Neural cell (in vitro differentiated cells): ENCODE data around the gene MARK4. TPM values are rescaled to one million over a fixed set of nuclear protein-coding genes. Genes with fewer than 3 reads are reported as not detected.

Source experiments
- H2AFZ ChIP-seq: fragments of 200-600, 300-800 bp; sonication (generic), shearing (Covaris generic); 2 replicates; pipeline ENCODE4 v1.6.0; 2014; ENCODE audit warnings: low read depth, mild to moderate bottlenecking, antibody characterized with exemption, low read length, moderate library complexity
- H3F3A ChIP-seq: fragments of 200-600 bp; shearing (Covaris generic); 2 replicates; pipeline ENCODE4 v1.6.1; 2016; ENCODE audit warnings: mild to moderate bottlenecking, moderate library complexity, mixed read lengths, antibody characterized with exemption, low read length; ENCODE audit not compliant: insufficient read depth, poor library complexity, severe bottlenecking
- H3K27ac ChIP-seq: fragments of 200-600, 300-800 bp; sonication (generic), shearing (Covaris generic); 2 replicates; pipeline ENCODE4 v1.5.1; 2014; ENCODE audit warnings: mild to moderate bottlenecking, low read length, moderate library complexity
- H3K27me3 ChIP-seq: fragments of 300-800, 200-600 bp; sonication (generic), shearing (Covaris generic); 2 replicates; pipeline ENCODE4 v1.6.0; 2014; ENCODE audit warnings: mild to moderate bottlenecking, low read depth, low read length, moderate library complexity; ENCODE audit not compliant: insufficient read depth
- H3K36me3 ChIP-seq: fragments of 300-800, 200-600 bp; sonication (generic), shearing (Covaris generic); 2 replicates; pipeline ENCODE4 v1.5.1; 2014; ENCODE audit warnings: mild to moderate bottlenecking, antibody characterized with exemption, low read length, moderate library complexity; ENCODE audit not compliant: insufficient read depth
- H3K4me2 ChIP-seq: fragments of 300-800, 200-600 bp; sonication (generic), shearing (Covaris generic); 2 replicates; pipeline ENCODE4 v1.6.0; 2014; ENCODE audit warnings: mild to moderate bottlenecking, low read length
- H3K4me3 ChIP-seq: fragments of 300-800, 200-600 bp; sonication (generic), shearing (Covaris generic); 2 replicates; pipeline ENCODE4 v1.5.1; 2014; ENCODE audit warnings: mild to moderate bottlenecking, low read length, moderate library complexity
- H3K79me2 ChIP-seq: fragments of 200-600 bp; shearing (Covaris generic); replicated peaks from 2 replicates; pipeline ENCODE4 v1.6.0; 2014; ENCODE audit warnings: mild to moderate bottlenecking, low read length, moderate library complexity; ENCODE audit not compliant: insufficient read depth
- H3K9ac ChIP-seq: fragments of 300-800, 200-600 bp; sonication (generic), shearing (Covaris generic); 2 replicates; pipeline ENCODE4 v1.6.1; 2016; ENCODE audit warnings: mild to moderate bottlenecking, low read length, mixed read lengths
- H3K9me2 ChIP-seq: fragments of 200-600 bp; shearing (Covaris generic); 2 replicates; pipeline ENCODE4 v1.6.1; 2016; ENCODE audit warnings: mild to moderate bottlenecking, low read length, mixed read lengths; ENCODE audit not compliant: insufficient read depth
- H3K9me3 ChIP-seq: fragments of 200-600, 300-800 bp; sonication (generic), shearing (Covaris generic); 2 replicates; pipeline ENCODE4 v1.6.1; 2016; ENCODE audit warnings: mild to moderate bottlenecking, mixed run types, low read length, moderate library complexity, mixed read lengths
- H4K20me1 ChIP-seq: fragments of 200-600 bp; shearing (Covaris generic); 2 replicates; pipeline ENCODE4 v1.6.1; 2016; ENCODE audit warnings: mild to moderate bottlenecking, mixed run types; ENCODE audit not compliant: insufficient read depth
- CTCF ChIP-seq: fragments of 450-650 bp; IDR thresholded peaks from 2 replicates; pipeline ENCODE4 v1.5.1; 2014; ENCODE audit warnings: antibody characterized with exemption, mild to moderate bottlenecking, moderate library complexity; ENCODE audit not compliant: poor library complexity, severe bottlenecking
- EP300 ChIP-seq: fragments of 450-650 bp; conservative IDR thresholded peaks from 2 replicates; pipeline ENCODE4 v1.6.1; 2014; ENCODE audit warnings: antibody characterized with exemption, mild to moderate bottlenecking, moderate library complexity; ENCODE audit not compliant: poor library complexity, severe bottlenecking
- EZH2 ChIP-seq: fragments of 200-600, 300-800 bp; shearing (Covaris generic), sonication (generic); IDR thresholded peaks from 2 replicates; pipeline ENCODE4 v1.6.1; 2014; ENCODE audit warnings: antibody characterized with exemption, low read length, borderline replicate concordance, mild to moderate bottlenecking; ENCODE audit not compliant: insufficient read depth, poor library complexity, severe bottlenecking
- MXI1 ChIP-seq: fragments of 450-650 bp; conservative IDR thresholded peaks from 2 replicates; pipeline ENCODE4 v1.6.1; 2014; ENCODE audit warnings: antibody characterized with exemption, mild to moderate bottlenecking; ENCODE audit not compliant: poor library complexity, severe bottlenecking
- POLR2AphosphoS5 ChIP-seq: IDR thresholded peaks from 2 replicates; pipeline ENCODE4 v1.6.1; 2012
- RAD21 ChIP-seq: fragments of 450-650 bp; conservative IDR thresholded peaks from 2 replicates; pipeline ENCODE4 v1.6.1; 2014; ENCODE audit warnings: antibody characterized with exemption, mild to moderate bottlenecking, moderate library complexity
- REST ChIP-seq: IDR thresholded peaks from 2 replicates; pipeline ENCODE4 v1.6.1; 2012; ENCODE audit warnings: borderline replicate concordance
- SMC3 ChIP-seq: fragments of 450-650 bp; conservative IDR thresholded peaks from 2 replicates; pipeline ENCODE4 v1.6.1; 2014; ENCODE audit warnings: antibody characterized with exemption, mild to moderate bottlenecking, moderate library complexity; ENCODE audit not compliant: poor library complexity
- TAF1 ChIP-seq: IDR thresholded peaks from 2 replicates; pipeline ENCODE4 v1.6.1; 2012; ENCODE audit warnings: low read depth
- polyA plus RNA-seq: library from polyadenylated mRNA; depleted of rRNA; stranded (reverse); fragments of >200 nt; gene quantifications from 2 replicates; pipeline ENCODE4 v1.2.3, GENCODE V29; 2014

The MARK4 gene
- polyA plus RNA-seq, 1 donor from 2014 or later: 11.6 TPM

- no peaks in the 10 kb centered on the region for H3K79me2 ChIP-seq
- TF ChIP-seq SMC3 (no peak), EZH2 (no peak), POLR2AphosphoS5 (no peak)
- H3K9ac ChIP-seq: no peak overlapping the region
- no peak overlapping the region for H3K27ac ChIP-seq
- no peaks in the 10 kb centered on the region for H3K27me3 ChIP-seq
- no peak overlapping the region for H3K4me3 ChIP-seq
- no peaks in the 10 kb centered on the region for H4K20me1 ChIP-seq
- peaks cover 14% of the 10 kb centered on the region for H3K36me3 ChIP-seq
- no peaks in the 10 kb centered on the region for H3K9me3 ChIP-seq
- no peak overlapping the region for H3K4me2 ChIP-seq
- H3F3A ChIP-seq: no peaks in the 10 kb centered on the region
- no peaks in the 10 kb centered on the region for H3K9me2 ChIP-seq
- H2AFZ ChIP-seq: no peak overlapping the region
Measured at GRCh38 chr19:45295873-45296272, 44.8 kb downstream of the MARK4 start.

GRCh38 chr19:45296355-45296754, 45.3 kb downstream of the MARK4 start:
- H3K4me2 ChIP-seq: no peak overlapping the region
- H3K79me2 ChIP-seq: no peaks in the 10 kb centered on the region
- H3K27me3 ChIP-seq: no peaks in the 10 kb centered on the region
- H3K9me3 ChIP-seq: no peaks in the 10 kb centered on the region
- no peak for TF ChIP-seq EZH2
- no peak for TF ChIP-seq RAD21
- no peak for TF ChIP-seq REST
- no peak for TF ChIP-seq MXI1
- no peak for TF ChIP-seq SMC3
- TF ChIP-seq TAF1: no peak
- no peak for TF ChIP-seq EP300
- TF ChIP-seq POLR2AphosphoS5: no peak
- TF ChIP-seq CTCF: no peak
- H3F3A ChIP-seq: no peaks in the 10 kb centered on the region
- H2AFZ ChIP-seq: no peak overlapping the region
- H3K36me3 ChIP-seq: peaks cover 14% of the 10 kb centered on the region
- H3K9ac ChIP-seq: no peak overlapping the region
- no peak overlapping the region for H3K27ac ChIP-seq
- no peak overlapping the region for H3K4me3 ChIP-seq
- no peaks in the 10 kb centered on the region for H4K20me1 ChIP-seq
- no peaks in the 10 kb centered on the region for H3K9me2 ChIP-seq

- Histone ChIP-seq H3K36me3 (peaks cover 4% of the 10 kb centered on the region), H2AFZ (no peak overlapping the region), H3K4me2 (no peak overlapping the region), H3F3A (no peaks in the 10 kb centered on the region), H3K4me3 (no peak overlapping the region), H3K9ac (no peak overlapping the region), H4K20me1 (no peaks in the 10 kb centered on the region), H3K9me2 (no peaks in the 10 kb centered on the region), H3K27me3 (no peaks in the 10 kb centered on the region), H3K27ac (no peak overlapping the region), H3K79me2 (no peaks in the 10 kb centered on the region), H3K9me3 (no peaks in the 10 kb centered on the region)
- TF ChIP-seq POLR2AphosphoS5 (no peak), MXI1 (no peak), RAD21 (no peak), SMC3 (no peak), EP300 (no peak), REST (no peak), TAF1 (no peak), CTCF (no peak)
Measured at GRCh38 chr19:45297674-45298073, 46.6 kb downstream of the MARK4 start.
